CD4-positive, alpha-beta memory T cell (primary cell): ENCODE measurements around the gene BTBD3. TPM values are rescaled to one million over a fixed set of nuclear protein-coding genes. Genes with fewer than 3 reads are reported as not detected.

Experiments used
- CTCF ChIA-PET: fragments of 350-600 bp; sonication (Branson Sonifier 250); formaldehyde crosslinking; loops from one replicate; lab custom pipeline; 2021; ENCODE audit warnings: inconsistent platforms; ENCODE audit not compliant: partially characterized antibody; lab: Charles Lee
- POLR2A ChIA-PET: fragments of 350-600 bp; sonication (Branson Sonifier 250); formaldehyde crosslinking; loops from one replicate; lab custom pipeline; 2021; ENCODE audit not compliant: partially characterized antibody; lab: Charles Lee
- DNase-seq, 5 donors: peaks; one replicate each; pipeline versions ENCODE4 v3.0.0 to v3.0.0-alpha.2; 2020 to 2022; ENCODE audit warnings: mixed read lengths in 1 of 5
- H3K27ac ChIP-seq: one replicate; pipeline ENCODE4 v1.7.0; 2013; ENCODE audit warnings: low read depth, low read length
- H3K27me3 ChIP-seq: 2 replicates; pipeline ENCODE4 v1.7.0; 2013; ENCODE audit warnings: mild to moderate bottlenecking, low read length, moderate library complexity; ENCODE audit not compliant: insufficient read depth
- H3K36me3 ChIP-seq: 2 replicates; pipeline ENCODE4 v1.7.0; 2013; ENCODE audit warnings: mild to moderate bottlenecking, low read length, moderate library complexity; ENCODE audit not compliant: insufficient read depth
- H3K4me1 ChIP-seq: 2 replicates; pipeline ENCODE4 v1.7.0; 2013; ENCODE audit warnings: mild to moderate bottlenecking, low read length, moderate library complexity; ENCODE audit not compliant: insufficient read depth
- H3K4me3 ChIP-seq, 2 donors: one replicate each; pipeline ENCODE4 v1.7.0; 2013; ENCODE audit warnings: low read length in 2 of 2, mild to moderate bottlenecking in 1 of 2
- H3K9me3 ChIP-seq, 2 donors: one replicate each; pipeline ENCODE4 v1.7.0; 2013; ENCODE audit warnings: low read length in 2 of 2, control low read depth in 1 of 2; ENCODE audit not compliant: control insufficient read depth in 1 of 2
- H3K27ac Mint-ChIP-seq, 7 donors: one replicate each; pipeline ENCODE4 v1.8.0; 2020 to 2021; ENCODE audit warnings: mixed read lengths in 7 of 7, mild to moderate bottlenecking in 6 of 7, inconsistent platforms in 3 of 7, moderate library complexity in 3 of 7
- H3K27me3 Mint-ChIP-seq, 2 donors: one replicate each; pipeline ENCODE4 v1.8.0; 2020 to 2021; ENCODE audit warnings: mixed read lengths in 2 of 2
- H3K36me3 Mint-ChIP-seq, 2 donors: one replicate each; pipeline ENCODE4 v1.8.0; 2020 to 2021; ENCODE audit warnings: mixed read lengths in 2 of 2, inconsistent platforms in 1 of 2, mild to moderate bottlenecking in 1 of 2
- H3K4me1 Mint-ChIP-seq, 4 donors: one replicate each; pipeline ENCODE4 v1.8.0; 2020 to 2021; ENCODE audit warnings: mixed read lengths in 4 of 4, mild to moderate bottlenecking in 1 of 4
- H3K4me3 Mint-ChIP-seq, 8 donors: one replicate each; pipeline ENCODE4 v1.8.0; 2020 to 2021; ENCODE audit warnings: mixed read lengths in 8 of 8, mild to moderate bottlenecking in 7 of 8, moderate library complexity in 6 of 8, inconsistent platforms in 3 of 8
- H3K9me3 Mint-ChIP-seq, 8 donors: one replicate each; pipeline ENCODE4 v1.8.0; 2020 to 2021; ENCODE audit warnings: mixed read lengths in 8 of 8, mild to moderate bottlenecking in 5 of 8, inconsistent platforms in 3 of 8, moderate library complexity in 1 of 8
- intact Hi-C: fragments of 100-400 bp; cut with micrococcal nuclease; formaldehyde crosslinking; loops from one replicate; pipeline ENCODE4 v1.15.1; 2023
- polyA plus RNA-seq, 2 donors: library from polyadenylated mRNA; unstranded; fragments of 300-500 nt; fragmentation: Illumina TruSeq; gene quantifications; one replicate each; pipeline ENCODE4 v1.2.3, GENCODE V29; 2021
- total RNA-seq, 2 experiments: library from RNA; stranded (reverse); gene quantifications; one replicate each; pipeline ENCODE4 v1.2.3, GENCODE V29; 2021

Gene BTBD3
- total and polyA plus RNA-seq, 4 experiments from 2014 or later = 0.70 to 1.4 (median 0.78) TPM; not detected in 1

GRCh38 chr20:11918391-11918845 lies 725 bp downstream of the BTBD3 start:
- Mint-ChIP-seq H3K27ac (no peak overlapping the region), H3K4me1 (no peaks in the 10 kb centered on the region), H3K9me3 (peaks cover 0 to 5% (median 1%) of the 10 kb centered on the region in 8 donors), H3K27me3 (no peaks in the 10 kb centered on the region), H3K36me3 (no peaks in the 10 kb centered on the region), H3K4me3 (no peak overlapping the region)
- POLR2A ChIA-PET = no interaction called here
- intact Hi-C loops = no loop called here
- no peaks in the 10 kb centered on the region for H3K4me1 ChIP-seq
- no peaks in the 10 kb centered on the region for H3K36me3 ChIP-seq
- no peak overlapping the region for H3K27ac ChIP-seq
- no peaks in the 10 kb centered on the region for H3K9me3 ChIP-seq
- CTCF ChIA-PET = no interaction called here
- no peaks in the 10 kb centered on the region for H3K27me3 ChIP-seq
- DNase-seq = no peak
- no peak overlapping the region for H3K4me3 ChIP-seq

GRCh38 chr20:11918981-11919380 lies 1.3 kb downstream of the BTBD3 start:
- Mint-ChIP-seq H3K9me3 (peaks cover 0 to 5% (median 1%) of the 10 kb centered on the region in 8 donors), H3K27me3 (no peaks in the 10 kb centered on the region), H3K27ac (no peak overlapping the region), H3K4me1 (no peaks in the 10 kb centered on the region), H3K36me3 (no peaks in the 10 kb centered on the region), H3K4me3 (no peak overlapping the region)
- H3K4me1 ChIP-seq = no peaks in the 10 kb centered on the region
- H3K27ac ChIP-seq = no peak overlapping the region
- no peaks in the 10 kb centered on the region for H3K27me3 ChIP-seq
- intact Hi-C loops = no loop called here
- ChIA-PET POLR2A (no interaction called here), CTCF (no interaction called here)
- no peaks in the 10 kb centered on the region for H3K9me3 ChIP-seq
- DNase-seq = no peak
- no peak overlapping the region for H3K4me3 ChIP-seq
- no peaks in the 10 kb centered on the region for H3K36me3 ChIP-seq

DNA sequence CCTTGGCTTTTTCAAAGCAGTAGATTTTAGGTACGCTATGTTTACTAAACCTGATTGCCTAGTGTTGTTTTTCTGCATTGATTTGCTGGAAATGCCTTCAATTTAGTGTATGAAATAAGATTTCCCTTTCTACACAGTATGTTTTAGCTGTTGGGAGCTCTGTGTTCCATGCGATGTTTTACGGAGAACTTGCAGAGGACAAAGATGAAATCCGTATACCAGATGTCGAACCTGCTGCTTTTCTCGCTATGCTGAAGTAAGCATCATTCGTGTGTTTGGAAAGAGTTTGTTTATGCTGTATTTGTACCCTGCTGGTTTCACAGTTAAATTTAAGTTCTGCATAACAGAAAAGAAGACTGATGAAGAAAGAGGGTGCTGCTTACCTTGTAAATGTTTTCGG lies 1.9 kb downstream of the BTBD3 start:
- Histone ChIP-seq H3K9me3 (no peaks in the 10 kb centered on the region), H3K27ac (no peak overlapping the region), H3K36me3 (no peaks in the 10 kb centered on the region), H3K4me1 (no peaks in the 10 kb centered on the region), H3K27me3 (no peaks in the 10 kb centered on the region), H3K4me3 (no peak overlapping the region)
- CTCF ChIA-PET = no interaction called here
- Mint-ChIP-seq H3K4me3 (no peak overlapping the region), H3K4me1 (no peaks in the 10 kb centered on the region), H3K27me3 (no peaks in the 10 kb centered on the region), H3K9me3 (peaks cover 0 to 4% (median 1%) of the 10 kb centered on the region in 8 donors), H3K27ac (no peak overlapping the region), H3K36me3 (no peaks in the 10 kb centered on the region)
- intact Hi-C loops = no loop called here
- no peak for DNase-seq
- POLR2A ChIA-PET = no interaction called here

DNA sequence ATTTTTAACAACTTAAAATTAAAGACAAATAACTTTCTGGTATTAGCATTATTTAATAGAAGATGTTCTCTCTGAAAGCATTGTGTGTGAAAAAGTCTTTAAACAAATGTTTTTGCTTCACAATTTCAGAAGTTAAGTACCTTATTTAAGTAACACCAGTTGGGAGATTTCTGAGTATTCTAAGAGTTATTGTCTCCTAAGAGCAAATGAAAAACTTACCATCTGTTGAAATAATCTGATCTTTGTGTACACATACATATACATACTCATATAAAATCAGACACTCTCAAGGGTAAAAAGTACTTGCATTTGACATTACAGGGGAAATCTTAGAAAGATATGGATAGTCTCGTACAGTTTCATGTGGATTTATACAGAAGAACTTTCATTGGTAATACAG lies 2.4 kb downstream of the BTBD3 start:
- Mint-ChIP-seq H3K27me3 (no peaks in the 10 kb centered on the region), H3K9me3 (peaks cover 0 to 4% (median under 1%) of the 10 kb centered on the region in 8 donors), H3K27ac (no peak overlapping the region), H3K4me3 (no peak overlapping the region), H3K4me1 (no peaks in the 10 kb centered on the region), H3K36me3 (no peaks in the 10 kb centered on the region)
- H3K27me3 ChIP-seq = no peaks in the 10 kb centered on the region
- H3K27ac ChIP-seq = no peak overlapping the region
- no peak for DNase-seq
- H3K4me1 ChIP-seq = no peaks in the 10 kb centered on the region
- no peak overlapping the region for H3K4me3 ChIP-seq
- H3K9me3 ChIP-seq = no peaks in the 10 kb centered on the region
- H3K36me3 ChIP-seq = no peaks in the 10 kb centered on the region
- ChIA-PET CTCF (no interaction called here), POLR2A (no interaction called here)
- intact Hi-C loops = no loop called here

- no peak overlapping the region for H3K27ac ChIP-seq
- no peaks in the 10 kb centered on the region for H3K9me3 ChIP-seq
- H3K36me3 Mint-ChIP-seq = no peaks in the 10 kb centered on the region
- ChIA-PET POLR2A (no interaction called here), CTCF (no interaction called here)
- no peak overlapping the region for H3K4me3 Mint-ChIP-seq
- no peak overlapping the region for H3K4me3 ChIP-seq
- H3K4me1 ChIP-seq = no peaks in the 10 kb centered on the region
- DNase-seq = no peak
- no peaks in the 10 kb centered on the region for H3K4me1 Mint-ChIP-seq
- H3K36me3 ChIP-seq = no peaks in the 10 kb centered on the region
- H3K27me3 ChIP-seq = no peaks in the 10 kb centered on the region
- intact Hi-C loops = no loop called here
- H3K9me3 Mint-ChIP-seq = peaks cover 0 to 4% (median 1%) of the 10 kb centered on the region in 8 donors
- H3K27me3 Mint-ChIP-seq = no peaks in the 10 kb centered on the region
- H3K27ac Mint-ChIP-seq = no peak overlapping the region
These were observed 3.6 kb downstream of the BTBD3 start for GRCh38 chr20:11921321-11921720.

DNA sequence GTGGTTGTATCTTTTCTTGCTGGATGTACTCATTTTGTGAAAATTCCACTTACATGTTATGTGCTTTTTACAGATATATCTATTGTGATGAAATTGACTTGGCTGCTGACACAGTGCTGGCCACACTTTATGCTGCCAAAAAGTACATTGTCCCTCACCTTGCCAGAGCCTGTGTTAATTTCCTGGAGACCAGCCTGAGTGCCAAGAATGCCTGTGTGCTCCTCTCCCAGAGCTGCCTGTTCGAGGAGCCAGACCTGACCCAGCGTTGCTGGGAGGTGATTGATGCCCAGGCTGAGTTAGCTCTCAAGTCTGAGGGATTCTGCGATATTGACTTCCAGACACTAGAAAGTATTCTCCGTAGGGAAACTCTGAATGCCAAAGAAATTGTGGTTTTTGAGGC lies 4.9 kb downstream of the BTBD3 start:
- Histone ChIP-seq H3K4me3 (no peak overlapping the region), H3K9me3 (no peaks in the 10 kb centered on the region), H3K4me1 (no peaks in the 10 kb centered on the region), H3K27me3 (no peaks in the 10 kb centered on the region), H3K36me3 (no peaks in the 10 kb centered on the region), H3K27ac (no peak overlapping the region)
- ChIA-PET CTCF (no interaction called here), POLR2A (no interaction called here)
- Mint-ChIP-seq H3K27ac (no peak overlapping the region), H3K27me3 (no peaks in the 10 kb centered on the region), H3K36me3 (no peaks in the 10 kb centered on the region), H3K4me1 (no peaks in the 10 kb centered on the region), H3K9me3 (peaks cover 0 to 4% (median 1%) of the 10 kb centered on the region in 8 donors), H3K4me3 (no peak overlapping the region)
- intact Hi-C loops = no loop called here
- no peak for DNase-seq

GRCh38 chr20:11924923-11925322 lies 7.2 kb downstream of the BTBD3 start:
- no peak overlapping the region for H3K27ac Mint-ChIP-seq
- no peak overlapping the region for H3K4me3 Mint-ChIP-seq

More at GRCh38 chr20:11924923-11925322, 7.2 kb downstream of the BTBD3 start:
- Mint-ChIP-seq H3K36me3 (no peaks in the 10 kb centered on the region), H3K4me1 (no peaks in the 10 kb centered on the region), H3K9me3 (peaks cover 0 to 4% (median 0%) of the 10 kb centered on the region in 8 donors), H3K27me3 (no peaks in the 10 kb centered on the region)
- Histone ChIP-seq H3K9me3 (peaks cover 0 to 3% of the 10 kb centered on the region in 2 donors), H3K36me3 (no peaks in the 10 kb centered on the region), H3K27ac (no peak overlapping the region), H3K4me1 (no peaks in the 10 kb centered on the region), H3K27me3 (no peaks in the 10 kb centered on the region), H3K4me3 (no peak overlapping the region)
- intact Hi-C loops = no loop called here
- DNase-seq = no peak
- POLR2A ChIA-PET = no interaction called here
- CTCF ChIA-PET = interaction anchor here (1.3 kb wide), 1 partner anchor 13 kb away, joined by 3 read pairs; no protein-coding TSS in a partner anchor
